Activated B cell treated with CpG ODN at 0.5 μM for 24 hours (primary cell): ENCODE results near the gene TMIGD1. TPM values are rescaled to one million over a fixed set of nuclear protein-coding genes. Genes with fewer than 3 reads are reported as not detected.

Source experiments
- ATAC-seq: fragments of 200-7000 bp; cut with Tn5 transposase; one replicate; pipeline ENCODE4 v1.10.0; 2021; ENCODE audit warnings: low read depth, mild to moderate bottlenecking, moderate library complexity
- CTCF ChIA-PET: fragments of 350-600 bp; sonication (Branson Sonifier 250); formaldehyde crosslinking; loops from one replicate; lab custom pipeline; 2021; ENCODE audit warnings: antibody characterized with exemption; lab: Charles Lee
- POLR2A ChIA-PET: fragments of 350-600 bp; sonication (Branson Sonifier 250); formaldehyde crosslinking; loops from one replicate; lab custom pipeline; 2021; ENCODE audit warnings: antibody characterized with exemption; lab: Charles Lee
- DNase-seq: peaks from one replicate; pipeline ENCODE4 v3.0.0; 2022
- H3K27ac Mint-ChIP-seq: one replicate; pipeline ENCODE4 v1.8.0; 2020; ENCODE audit warnings: mixed read lengths
- H3K27me3 Mint-ChIP-seq: one replicate; pipeline ENCODE4 v1.8.0; 2021; ENCODE audit warnings: mixed read lengths
- H3K36me3 Mint-ChIP-seq: one replicate; pipeline ENCODE4 v1.8.0; 2021; ENCODE audit warnings: low read depth, mixed read lengths
- H3K4me1 Mint-ChIP-seq: one replicate; pipeline ENCODE4 v1.8.0; 2021; ENCODE audit warnings: mixed read lengths
- H3K4me3 Mint-ChIP-seq: one replicate; pipeline ENCODE4 v1.8.0; 2020; ENCODE audit warnings: mild to moderate bottlenecking, mixed read lengths
- H3K9me3 Mint-ChIP-seq: one replicate; pipeline ENCODE4 v1.8.0; 2020; ENCODE audit warnings: mixed read lengths
- CTCF ChIP-seq: fragments of 200-600 bp; IDR thresholded peaks from one replicate; pipeline ENCODE4 v1.8.0; 2022; ENCODE audit warnings: antibody characterized with exemption, mild to moderate bottlenecking
- intact Hi-C: fragments of 100-400 bp; cut with micrococcal nuclease; formaldehyde crosslinking; loops from one replicate; pipeline ENCODE4 v1.15.1; 2024
- total RNA-seq: library from RNA; stranded (reverse); gene quantifications from 2 replicates; pipeline ENCODE4 v1.2.3, GENCODE V29; 2022

Gene TMIGD1
- total RNA-seq, 1 donor from 2014 or later: not detected

- H3K4me1 Mint-ChIP-seq: no peaks in the 10 kb centered on the region
- H3K36me3 Mint-ChIP-seq: no peaks in the 10 kb centered on the region
- no peak for TF ChIP-seq CTCF
- no peak for ATAC-seq
- ChIA-PET POLR2A (interaction anchor here (0.6 kb wide), 1 partner anchor 18 kb away, joined by 5 read pairs; no protein-coding TSS in a partner anchor), CTCF (no interaction called here)
- peaks cover 11% of the 10 kb centered on the region for H3K27me3 Mint-ChIP-seq
- H3K9me3 Mint-ChIP-seq: no peaks in the 10 kb centered on the region
- H3K4me3 Mint-ChIP-seq: no peak overlapping the region
- intact Hi-C loops: no loop called here
- H3K27ac Mint-ChIP-seq: no peak overlapping the region
- DNase-seq: no peak
Measured at GRCh38 chr17:30315106-30315505, 18.8 kb downstream of the TMIGD1 start.

GRCh38 chr17:30314474-30314873 is 19.4 kb downstream of the TMIGD1 start:
- intact Hi-C loops: no loop called here

GRCh38 chr17:30312226-30312625 is 21.6 kb downstream of the TMIGD1 start:
- Mint-ChIP-seq H3K27ac (no peak overlapping the region), H3K4me3 (no peak overlapping the region), H3K27me3 (peaks cover 11% of the 10 kb centered on the region), H3K9me3 (no peaks in the 10 kb centered on the region), H3K4me1 (no peaks in the 10 kb centered on the region), H3K36me3 (no peaks in the 10 kb centered on the region)
- TF ChIP-seq CTCF: no peak
- intact Hi-C loops: no loop called here
- DNase-seq (no peak), ATAC-seq (no peak)
- ChIA-PET POLR2A (interaction anchor here (0.7 kb wide), 1 partner anchor 9 kb away, joined by 3 read pairs; no protein-coding TSS in a partner anchor), CTCF (no interaction called here)

More at GRCh38 chr17:30314474-30314873, 19.4 kb downstream of the TMIGD1 start:
- Mint-ChIP-seq H3K9me3 (no peaks in the 10 kb centered on the region), H3K4me1 (no peaks in the 10 kb centered on the region), H3K27me3 (peaks cover 11% of the 10 kb centered on the region), H3K36me3 (no peaks in the 10 kb centered on the region), H3K4me3 (no peak overlapping the region), H3K27ac (no peak overlapping the region)
- TF ChIP-seq CTCF: no peak
- POLR2A ChIA-PET: no interaction called here
- ATAC-seq (no peak), DNase-seq (no peak)
- CTCF ChIA-PET: no interaction called here

- H3K27ac Mint-ChIP-seq: no peak overlapping the region
- no peaks in the 10 kb centered on the region for H3K36me3 Mint-ChIP-seq
- ChIA-PET POLR2A (no interaction called here), CTCF (no interaction called here)
- no peak overlapping the region for H3K4me3 Mint-ChIP-seq
- no peaks in the 10 kb centered on the region for H3K9me3 Mint-ChIP-seq
- no peak for TF ChIP-seq CTCF
- ATAC-seq: no peak
- DNase-seq: no peak
- intact Hi-C loops: no loop called here
- no peaks in the 10 kb centered on the region for H3K4me1 Mint-ChIP-seq
- peaks cover 14% of the 10 kb centered on the region for H3K27me3 Mint-ChIP-seq
Measured at GRCh38 chr17:30310562-30310961, 23.3 kb downstream of the TMIGD1 start.

- CTCF ChIA-PET: no interaction called here
- intact Hi-C loops: no loop called here
- Mint-ChIP-seq H3K4me1 (no peaks in the 10 kb centered on the region), H3K9me3 (no peaks in the 10 kb centered on the region), H3K36me3 (no peaks in the 10 kb centered on the region), H3K27me3 (peaks cover 14% of the 10 kb centered on the region), H3K27ac (no peak overlapping the region), H3K4me3 (no peak overlapping the region)
- no peak for TF ChIP-seq CTCF
- DNase-seq (no peak), ATAC-seq (no peak)
- POLR2A ChIA-PET: no interaction called here
Measured at GRCh38 chr17:30309591-30309990, 24.3 kb downstream of the TMIGD1 start.
